HPDE6-E6E7 (cell line): ENCODE data around the gene PTPRN2.
"Not testable (repeated sequence)": the region's sequence is repeated elsewhere in the genome, so short reads cannot be mapped to it uniquely, and the experiment has no call there.

Experiments
- DNase-seq: peaks from one replicate; pipeline ENCODE4 v3.0.0; 2011; ENCODE audit warnings: missing footprints; ENCODE audit errors: extremely low spot score

Gene PTPRN2

GRCh38 chr7:158302274-158303070 is 285.2 kb downstream of the PTPRN2 start:
- no peak for DNase-seq

- DNase-seq, result no peak
Observed at GRCh38 chr7:158301207-158301606, 286.4 kb downstream of the PTPRN2 start.

- DNase-seq, result no peak
Observed at GRCh38 chr7:158300427-158300826, 287.2 kb downstream of the PTPRN2 start.

GRCh38 chr7:158299607-158300006 is 288.0 kb downstream of the PTPRN2 start:
- DNase-seq, result no peak

DNA sequence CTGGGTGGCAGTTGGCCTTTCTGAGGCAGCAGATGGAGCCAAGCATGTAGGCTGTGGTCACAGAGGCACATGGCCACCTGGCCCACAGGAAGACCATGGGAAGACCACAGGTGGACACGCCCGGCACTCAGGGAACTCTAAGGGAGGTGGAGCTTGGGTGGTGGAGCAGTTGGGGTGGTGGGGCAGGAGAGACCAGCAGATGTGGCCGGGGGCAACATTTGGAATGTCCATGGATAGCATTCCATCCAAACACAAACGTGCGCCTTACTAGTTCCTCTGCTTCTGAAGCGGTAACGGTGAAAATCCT is 290.9 kb downstream of the PTPRN2 start:
- no peak for DNase-seq

GRCh38 chr7:158295966-158296797 is 291.4 kb downstream of the PTPRN2 start:
- DNase-seq, result no peak

DNA sequence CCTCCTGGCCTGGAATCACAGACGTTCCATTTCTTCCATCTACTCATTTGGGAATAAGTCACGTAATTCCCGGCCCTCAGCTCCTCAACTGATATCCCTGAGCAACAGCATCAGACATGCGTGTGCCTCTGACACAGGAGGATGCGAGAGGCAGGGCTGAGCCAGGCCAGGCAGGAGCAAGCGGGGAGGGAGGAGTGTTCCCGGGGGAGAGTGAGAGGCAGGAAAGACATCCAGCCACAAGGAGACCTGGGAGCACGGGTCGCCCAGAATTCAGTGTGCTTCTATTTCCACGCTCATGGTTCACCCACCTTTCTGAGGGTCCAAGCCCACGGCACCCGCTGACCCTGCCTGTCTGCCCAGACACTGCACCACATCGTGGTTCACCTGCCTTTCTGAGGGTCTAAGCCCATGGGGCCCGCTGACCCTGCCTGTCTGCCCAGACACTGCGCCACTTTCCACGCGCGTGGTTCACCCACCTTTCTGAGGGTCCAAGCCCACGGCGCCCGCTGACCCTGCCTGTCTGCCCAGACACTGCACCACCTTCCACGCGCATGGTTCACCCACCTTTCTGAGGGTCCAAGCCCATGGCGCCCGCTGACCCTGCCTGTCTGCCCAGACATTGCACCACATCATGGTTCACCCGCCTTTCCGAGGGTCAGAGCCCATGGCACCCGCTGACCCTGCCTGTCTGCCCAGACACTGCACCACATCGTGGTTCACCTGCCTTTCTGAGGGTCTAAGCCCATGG is 293.0 kb downstream of the PTPRN2 start:
- DNase-seq, result not testable (repeated sequence)

DNA sequence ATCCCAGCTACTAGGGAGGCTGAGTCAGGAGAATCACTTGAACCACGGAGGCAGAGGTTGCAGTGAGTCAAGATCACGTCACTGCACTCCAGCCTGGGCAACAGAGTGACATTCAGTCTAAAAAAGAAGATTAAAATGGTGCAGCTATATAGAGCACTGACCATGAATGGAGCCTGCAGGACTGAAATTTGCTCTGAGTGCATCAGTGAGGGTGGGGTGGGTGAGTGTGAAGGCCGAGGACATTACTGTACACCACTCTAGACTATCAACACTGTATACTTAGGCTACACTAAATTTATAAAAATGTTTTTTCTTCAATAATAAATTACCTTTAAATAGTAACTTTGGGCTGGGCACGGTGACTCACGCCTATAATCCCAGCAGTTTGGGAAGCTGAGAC is 294.7 kb downstream of the PTPRN2 start:
- DNase-seq, result no peak

DNA sequence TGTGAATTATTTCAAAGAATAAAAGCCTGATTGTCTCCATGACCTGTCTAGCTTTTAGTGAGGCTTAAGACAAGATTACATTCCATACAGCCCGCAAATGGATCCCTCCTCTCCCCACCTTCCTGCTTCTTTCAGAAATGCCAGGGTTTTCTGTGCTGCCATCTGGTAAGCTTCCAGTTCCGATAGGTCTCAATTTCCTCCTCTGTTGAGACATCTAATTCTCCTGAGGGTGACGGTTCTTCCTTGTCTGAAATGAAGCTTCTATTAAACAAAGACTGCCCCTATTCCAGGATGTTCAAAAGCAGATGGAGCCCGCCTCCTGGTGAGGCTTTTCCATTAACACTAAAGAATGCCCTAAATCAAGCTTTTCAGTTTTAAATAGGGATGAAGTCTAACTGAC is 295.6 kb downstream of the PTPRN2 start:
- DNase-seq, result no peak

DNA sequence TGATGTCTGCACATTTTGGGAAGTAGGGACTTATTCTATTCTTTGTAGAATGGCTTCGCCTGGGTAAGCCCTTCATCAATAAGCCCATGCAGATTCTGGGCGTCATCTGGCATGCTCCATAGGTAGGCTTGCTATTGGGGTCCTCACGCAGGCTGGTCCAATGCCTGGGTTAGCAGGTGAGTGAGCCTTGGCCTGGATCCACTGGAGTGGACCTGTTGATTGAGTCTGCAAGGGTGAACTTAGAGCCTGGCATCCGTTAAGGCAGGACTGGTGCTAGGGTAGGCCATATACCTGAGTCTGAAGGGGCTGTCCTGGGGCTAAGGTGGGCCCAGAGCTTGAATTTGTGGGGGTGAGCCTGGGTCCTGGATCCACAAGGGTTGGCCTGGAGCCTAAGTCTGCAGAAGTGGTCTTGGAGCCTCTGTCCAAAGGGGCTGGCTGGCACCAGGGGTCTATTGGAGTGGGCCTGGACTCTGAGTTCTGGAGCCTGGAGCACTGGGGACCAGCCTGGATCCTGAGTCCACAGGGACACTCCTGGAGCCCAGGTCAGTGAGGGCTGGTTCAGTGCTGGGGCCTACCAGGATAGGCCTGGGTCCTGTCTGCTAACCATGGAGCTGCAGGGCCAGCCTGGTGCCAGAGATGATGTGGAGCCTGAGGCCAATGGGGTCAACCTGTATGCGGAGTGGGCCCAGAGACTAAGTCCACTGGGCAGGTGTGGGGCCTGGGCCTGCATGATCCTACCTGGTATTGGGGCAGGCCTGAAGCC is 297.7 kb downstream of the PTPRN2 start:
- DNase-seq, result no peak

- DNase-seq, result no peak
Observed at GRCh38 chr7:158289231-158289630, 298.4 kb downstream of the PTPRN2 start.

DNA sequence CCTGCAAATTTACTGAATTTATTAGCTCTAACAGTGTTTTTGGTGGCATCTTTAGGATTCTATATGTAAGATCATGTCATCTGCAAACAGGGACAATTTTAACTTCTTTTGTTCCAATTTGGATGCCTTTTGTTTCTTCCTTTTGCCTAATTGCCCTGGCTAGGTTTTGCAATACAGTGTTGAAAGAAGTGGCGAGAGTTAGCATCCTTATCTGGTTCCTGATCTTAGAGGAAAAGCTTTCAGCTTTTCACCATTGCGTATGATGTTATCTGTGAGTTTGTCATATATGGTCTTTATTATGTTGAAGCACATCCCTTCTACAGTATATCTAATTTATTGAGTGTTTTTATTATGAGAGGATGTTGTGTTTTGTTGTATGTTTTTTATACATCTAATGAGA is 301.4 kb downstream of the PTPRN2 start:
- no peak for DNase-seq

DNA sequence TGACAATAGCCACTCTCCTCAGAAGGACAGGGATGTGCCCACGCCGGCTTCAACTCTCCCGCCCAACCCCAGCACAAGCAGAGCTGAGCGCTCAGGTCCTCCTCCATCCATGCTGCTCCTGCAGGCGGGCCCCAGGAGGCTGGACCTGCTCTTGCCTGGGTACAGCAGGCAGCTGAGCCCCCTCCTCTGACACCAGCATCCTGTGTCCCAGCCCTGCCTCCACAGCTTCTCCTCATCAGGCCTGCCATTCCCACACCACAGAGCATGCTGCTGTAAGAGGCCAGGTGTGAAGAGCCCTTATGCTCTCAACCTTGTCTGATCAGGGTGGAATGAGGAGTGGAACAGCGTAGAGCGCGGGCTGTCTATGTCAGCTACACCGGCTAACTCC is 302.2 kb downstream of the PTPRN2 start:
- DNase-seq, result no peak

GRCh38 chr7:158284617-158285382 is 302.8 kb downstream of the PTPRN2 start:
- no peak for DNase-seq

DNA sequence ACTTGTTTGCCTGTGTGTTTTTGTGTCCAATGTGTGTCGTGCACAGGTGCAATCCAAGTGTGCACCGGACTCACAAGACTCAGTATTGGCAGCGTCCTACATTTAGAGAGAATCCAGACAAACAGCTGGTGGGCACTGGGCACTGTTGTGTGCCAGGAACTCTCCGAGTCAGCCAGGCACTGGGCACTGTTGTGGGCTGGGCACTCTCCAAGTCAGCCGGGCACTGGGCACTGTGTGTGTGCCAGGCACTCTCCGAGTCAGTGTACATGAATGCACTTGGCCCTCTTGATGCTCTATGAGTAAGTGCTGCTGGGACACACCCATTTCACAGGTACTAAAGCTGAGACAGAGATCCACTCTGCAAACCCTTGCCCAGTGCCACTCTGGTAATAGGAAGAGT is 303.5 kb downstream of the PTPRN2 start:
- DNase-seq, result no peak

GRCh38 chr7:158283016-158283974 is 304.3 kb downstream of the PTPRN2 start:
- no peak for DNase-seq

GRCh38 chr7:158282461-158283001 is 305.1 kb downstream of the PTPRN2 start:
- DNase-seq, result no peak

GRCh38 chr7:158281441-158281840 is 306.2 kb downstream of the PTPRN2 start:
- DNase-seq, result no peak

GRCh38 chr7:158280448-158281144 is 307.0 kb downstream of the PTPRN2 start:
- DNase-seq, result no peak
